Ovary (tissue), 9 donors: ENCODE measurements around the gene MCEMP1. TPM values are rescaled to one million over a fixed set of nuclear protein-coding genes. Genes with fewer than 3 reads are reported as not detected.
A peak's percentile ranks its signal among the peaks of the same experiment; 100 is the strongest.

Experiments
- DNase-seq, 5 donors: peaks; one replicate each; pipeline ENCODE4 v3.0.0-alpha.2; 2019 to 2020
- H3K27ac ChIP-seq, 2 donors: fragments of 200-600 bp; one replicate each; pipeline versions ENCODE4 v1.5.1 to v1.8.0; 2019 to 2022
- H3K27me3 ChIP-seq: fragments of 200-600 bp; one replicate; pipeline ENCODE4 v1.8.0; 2022
- H3K36me3 ChIP-seq: fragments of 200-600 bp; sonication (generic); one replicate; pipeline ENCODE4 v1.5.1; 2019
- H3K4me1 ChIP-seq: one replicate; pipeline ENCODE4 v1.8.1; 2013; ENCODE audit warnings: mild to moderate bottlenecking, moderate library complexity; ENCODE audit not compliant: insufficient read depth
- H3K4me3 ChIP-seq: fragments of 200-600 bp; sonication (generic); one replicate; pipeline ENCODE4 v1.5.1; 2017
- H3K9me3 ChIP-seq, 2 donors: fragments of 200-600 bp in 1 of 2; sonication (generic) in 1 of 2; one replicate each; pipeline versions ENCODE4 v1.5.1 to v1.8.1; 2013 to 2019; ENCODE audit warnings: mild to moderate bottlenecking in 1 of 2, moderate library complexity in 1 of 2
- EP300 ChIP-seq: sonication (generic); formaldehyde crosslinking; IDR thresholded peaks from one replicate; pipeline ENCODE4 v1.6.1; 2017; ENCODE audit warnings: antibody characterized with exemption
- POLR2A ChIP-seq: fragments of 450-650 bp; IDR thresholded peaks from one replicate; pipeline ENCODE4 v1.6.1; 2017; ENCODE audit warnings: antibody characterized with exemption, mild to moderate bottlenecking, moderate library complexity
- WGBS, 3 donors: extraction: QIAGEN DNeasy Blood & Tissue Kit in 1 of 3; methylation state at CpG; one replicate each; pipeline versions ENCODE4 v1.1.5 to v1.1.7; 2013 to 2017; 5-methylcytosine and 5-hydroxymethylcytosine counted together
- intact Hi-C, 4 donors: fragments of 100-400 bp; cut with DNase I; formaldehyde crosslinking; loops; one replicate each; pipeline versions ENCODE4 v1.11.0 to v1.15.1; 2022 to 2023
- polyA plus RNA-seq, 2 donors: library from polyadenylated mRNA; stranded (reverse); fragments of 200-250 nt in 1 of 2; fragments of 350-450 nt in 1 of 2; fragmentation: Illumina TruSeq in 1 of 2; extraction: RNeasy Lipid Tissue Mini Kit (QIAGEN cat#74804) in 1 of 2; gene quantifications; one replicate each; pipeline ENCODE4 v1.2.3, GENCODE V29; 2013 to 2014
- total RNA-seq, 7 donors: library from RNA; depleted of rRNA in 2 of 7; stranded (reverse); fragments of >200 nt in 2 of 7; fragmentation: NEBNext Ultra II Directional in 3 of 7; extraction: Animal tissue kit (Norgen Biotek cat#: 25700) in 3 of 7; gene quantifications; one replicate each; pipeline versions ENCODE4 v1.1.0 to v1.2.4, GENCODE V29; 2016 to 2023
- TF ChIP-seq, protein P1 (sequence below), 3 donors: fragments of 450-650 bp in 2 of 3; fragments of 200-600 bp in 1 of 3; IDR thresholded peaks; one replicate each; pipeline versions ENCODE4 v1.5.1 to v1.8.0; 2016 to 2022; ENCODE audit warnings: antibody characterized with exemption in 3 of 3, mild to moderate bottlenecking in 1 of 3
- donor health status: DM: no; HTN: no; CAD: no; lungs with moderate emphysema.
- donor health status: DM: no; HTN: no; CAD: no.
- donor health status: Bipolar disorder and iron deficiency.
- donor health status: DM: yes; HTN: yes; CAD: no.
- donor health status: DM: no; HTN: no; CAD: no.
- donor health status: DM: yes; HTN: yes; CAD: no.

Gene MCEMP1
- total and polyA plus RNA-seq, 9 donors, result 0.06 to 0.83 (median 0.25) TPM; not detected in 5

- Histone ChIP-seq H3K27ac (no peak overlapping the region), H3K27me3 (no peaks in the 10 kb centered on the region), H3K4me3 (no peak overlapping the region), H3K36me3 (no peaks in the 10 kb centered on the region), H3K9me3 (no peaks in the 10 kb centered on the region), H3K4me1 (no peaks in the 10 kb centered on the region)
- WGBS, 3 donors, result 84 to 92% (median 88%) methylated on average over 26 of the region's 26 CpGs
- TF ChIP-seq POLR2A (no peak), EP300 (no peak)
- TF ChIP-seq, protein P1, sequence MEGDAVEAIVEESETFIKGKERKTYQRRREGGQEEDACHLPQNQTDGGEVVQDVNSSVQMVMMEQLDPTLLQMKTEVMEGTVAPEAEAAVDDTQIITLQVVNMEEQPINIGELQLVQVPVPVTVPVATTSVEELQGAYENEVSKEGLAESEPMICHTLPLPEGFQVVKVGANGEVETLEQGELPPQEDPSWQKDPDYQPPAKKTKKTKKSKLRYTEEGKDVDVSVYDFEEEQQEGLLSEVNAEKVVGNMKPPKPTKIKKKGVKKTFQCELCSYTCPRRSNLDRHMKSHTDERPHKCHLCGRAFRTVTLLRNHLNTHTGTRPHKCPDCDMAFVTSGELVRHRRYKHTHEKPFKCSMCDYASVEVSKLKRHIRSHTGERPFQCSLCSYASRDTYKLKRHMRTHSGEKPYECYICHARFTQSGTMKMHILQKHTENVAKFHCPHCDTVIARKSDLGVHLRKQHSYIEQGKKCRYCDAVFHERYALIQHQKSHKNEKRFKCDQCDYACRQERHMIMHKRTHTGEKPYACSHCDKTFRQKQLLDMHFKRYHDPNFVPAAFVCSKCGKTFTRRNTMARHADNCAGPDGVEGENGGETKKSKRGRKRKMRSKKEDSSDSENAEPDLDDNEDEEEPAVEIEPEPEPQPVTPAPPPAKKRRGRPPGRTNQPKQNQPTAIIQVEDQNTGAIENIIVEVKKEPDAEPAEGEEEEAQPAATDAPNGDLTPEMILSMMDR (IDR thresholded peaks at IDR 0.05), result no peak
- intact Hi-C loops, result loop anchor here in 1 of 4 donors (10.0 kb wide), 1 partner anchor 158 kb away; no protein-coding TSS in a partner anchor
- no peak for DNase-seq
Measured at GRCh38 chr19:7647156-7647555, 29.7 kb upstream of the MCEMP1 start.

DNA sequence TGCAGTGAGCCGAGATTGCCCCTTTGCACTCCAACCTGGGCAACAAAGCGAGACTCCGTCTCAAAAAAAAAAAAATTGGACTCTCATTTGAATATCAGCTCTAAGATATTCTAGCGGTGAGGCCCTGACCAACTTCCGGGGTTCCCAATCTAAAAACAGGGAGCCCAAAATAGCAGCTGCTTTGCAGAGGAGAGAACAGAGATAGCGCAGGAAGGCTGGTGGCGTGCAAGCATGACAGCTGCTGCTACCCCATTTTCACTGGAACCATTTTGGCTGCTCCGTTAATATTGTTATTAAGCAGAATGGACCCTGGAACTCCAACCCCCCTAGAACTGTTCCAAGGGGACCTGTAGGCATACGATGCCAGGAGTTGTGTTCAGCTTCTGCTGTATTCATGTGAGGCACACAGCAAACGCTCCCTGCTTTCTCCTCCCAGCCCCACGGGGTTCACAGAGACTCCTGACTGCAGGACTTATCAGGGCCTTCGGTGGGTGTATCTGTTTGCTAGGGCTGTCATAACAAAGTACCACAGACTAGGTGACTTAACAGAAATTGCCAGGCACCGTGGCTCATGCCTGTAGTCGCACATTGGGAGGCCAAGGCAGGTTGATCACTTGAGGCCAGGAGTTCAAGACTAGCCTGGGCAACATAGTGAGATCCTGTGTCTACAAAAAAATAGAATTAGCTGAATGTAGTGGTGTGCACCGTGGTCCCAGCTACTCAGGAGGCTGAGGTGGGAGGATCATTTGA, 28.4 kb upstream of the MCEMP1 start:
- H3K36me3 ChIP-seq, result no peaks in the 10 kb centered on the region
- no peaks in the 10 kb centered on the region for H3K9me3 ChIP-seq
- no peaks in the 10 kb centered on the region for H3K4me1 ChIP-seq
- 64 to 85% (median 68%) methylated on average over 15 of the region's 15 CpGs for WGBS, 3 donors
- no peak overlapping the region for H3K4me3 ChIP-seq
- no peak overlapping the region for H3K27ac ChIP-seq
- no peaks in the 10 kb centered on the region for H3K27me3 ChIP-seq
- DNase-seq, result no peak
- intact Hi-C loops, result loop anchor here in 1 of 4 donors (10.0 kb wide), 1 partner anchor 156 kb away; no protein-coding TSS in a partner anchor
- TF ChIP-seq EP300 (no peak), POLR2A (no peak)
- TF ChIP-seq, protein P1 (IDR thresholded peaks at IDR 0.05), result no peak

GRCh38 chr19:7650148-7650547, 26.7 kb upstream of the MCEMP1 start:
- Histone ChIP-seq H3K9me3 (no peaks in the 10 kb centered on the region), H3K27ac (no peak overlapping the region), H3K36me3 (no peaks in the 10 kb centered on the region), H3K4me1 (no peaks in the 10 kb centered on the region), H3K27me3 (no peaks in the 10 kb centered on the region), H3K4me3 (no peak overlapping the region)
- DNase-seq, result no peak
- TF ChIP-seq POLR2A, result no peak
- intact Hi-C loops, result loop anchor here in 1 of 4 donors (5.0 kb wide), 1 partner anchor 152 kb away; no protein-coding TSS in a partner anchor
- 19 to 47% (median 42%) methylated on average over 2 of the region's 2 CpGs for WGBS, 3 donors

DNA sequence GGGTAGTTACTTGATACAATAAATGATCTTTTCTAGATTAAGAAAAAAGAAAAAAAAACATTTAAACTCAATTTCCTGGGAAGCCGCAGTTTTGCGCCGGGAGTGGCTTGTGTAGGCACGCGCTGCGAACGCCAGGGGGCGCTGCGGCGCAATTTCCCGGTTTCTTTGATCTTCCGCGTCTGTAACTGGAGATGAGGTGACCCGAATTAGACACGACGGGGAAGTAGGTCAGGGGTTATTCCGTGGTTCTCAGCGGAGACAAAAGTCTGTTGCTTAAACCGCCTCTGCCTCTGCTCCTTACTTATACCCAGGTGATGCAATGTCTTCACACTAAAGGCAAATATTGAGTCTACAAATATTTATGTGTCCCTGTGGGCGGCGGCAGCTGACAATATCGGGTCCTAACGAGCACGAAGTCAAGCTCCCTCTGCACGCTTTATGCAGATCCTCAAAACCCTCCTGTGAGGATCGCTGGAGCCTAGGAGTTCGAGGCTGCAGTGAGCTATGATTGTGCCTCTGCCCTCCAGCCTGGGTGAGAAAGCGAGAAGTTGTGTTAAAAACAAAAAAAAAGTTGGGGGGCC, 24.7 kb upstream of the MCEMP1 start:
- 3 to 5% (median 5%) methylated on average over 28 of the region's 28 CpGs for WGBS, 3 donors
- intact Hi-C loops, result loop anchor here in 1 of 4 donors (5.0 kb wide), 1 partner anchor 150 kb away; no protein-coding TSS in a partner anchor
- H3K4me3 ChIP-seq, result no peak overlapping the region
- DNase-seq, result peak; percentile 60 to 89 (median 81)
- no peaks in the 10 kb centered on the region for H3K9me3 ChIP-seq
- no peak for TF ChIP-seq EP300
- TF ChIP-seq, protein P1 (IDR thresholded peaks at IDR 0.05), result peak; percentile 82 to 90 (median 84)
- no peaks in the 10 kb centered on the region for H3K36me3 ChIP-seq
- no peak overlapping the region for H3K27ac ChIP-seq
- H3K4me1 ChIP-seq, result no peaks in the 10 kb centered on the region
- no peaks in the 10 kb centered on the region for H3K27me3 ChIP-seq

DNA sequence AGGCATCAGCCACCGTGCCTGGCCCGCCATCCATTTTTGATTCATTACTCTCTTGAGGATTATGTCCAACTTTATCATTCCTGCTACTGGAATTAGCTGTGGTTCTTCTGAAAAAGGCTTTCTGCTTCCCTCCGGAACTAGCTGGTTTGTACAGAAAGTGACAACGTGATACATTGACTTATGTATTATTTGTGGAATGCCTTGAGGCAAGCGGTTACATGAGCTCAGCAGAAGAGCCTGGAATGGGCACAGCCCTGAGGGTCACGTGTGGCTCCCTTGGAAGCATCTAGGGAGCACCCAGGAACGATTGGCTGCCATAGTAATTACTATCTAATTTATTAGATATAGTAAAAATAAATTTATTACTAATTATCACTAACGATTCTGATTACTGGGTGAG, 22.5 kb upstream of the MCEMP1 start:
- H3K4me1 ChIP-seq, result no peaks in the 10 kb centered on the region
- no peaks in the 10 kb centered on the region for H3K36me3 ChIP-seq
- H3K27ac ChIP-seq, result no peak overlapping the region
- DNase-seq, result no peak
- intact Hi-C loops, result loop anchor here in 1 of 4 donors (5.0 kb wide), 1 partner anchor 148 kb away; no protein-coding TSS in a partner anchor
- no peak overlapping the region for H3K4me3 ChIP-seq
- TF ChIP-seq POLR2A (no peak), EP300 (no peak)
- TF ChIP-seq, protein P1 (IDR thresholded peaks at IDR 0.05), result no peak
- WGBS, 3 donors, result 43 to 50% (median 45%) methylated on average over 8 of the region's 8 CpGs
- no peaks in the 10 kb centered on the region for H3K27me3 ChIP-seq
- no peaks in the 10 kb centered on the region for H3K9me3 ChIP-seq
